Keratinocyte (primary cell): ENCODE results near the gene ATP8A2. TPM values are rescaled to one million over a fixed set of nuclear protein-coding genes. Genes with fewer than 3 reads are reported as not detected.

Source experiments
- DNase-seq: peaks from one replicate; pipeline ENCODE4 v3.0.0-alpha.2; 2011; ENCODE audit warnings: low read depth, missing footprints, low spot score
- FAIRE-seq: peaks from 2 replicates; lab custom pipeline; 2011; peaks lifted over from hg19 to GRCh38; lab: Jason Lieb, UNC
- H2AFZ ChIP-seq: 2 replicates; pipeline ENCODE4 v1.6.0; 2012; ENCODE audit warnings: low read length, control low read depth, inconsistent platforms; ENCODE audit not compliant: control insufficient read depth
- H3K27ac ChIP-seq: 2 replicates; pipeline ENCODE4 v1.5.1; 2011; ENCODE audit warnings: low read length; ENCODE audit not compliant: control insufficient read depth, insufficient read depth
- H3K27me3 ChIP-seq: 3 replicates; pipeline ENCODE4 v1.6.0; 2011; ENCODE audit warnings: low read length; ENCODE audit not compliant: control insufficient read depth, insufficient read depth; ENCODE audit errors: extremely low read depth
- H3K36me3 ChIP-seq, 2 experiments: 2 replicates in 1 of 2; 3 replicates in 1 of 2; pipeline ENCODE4 v1.5.1; 2011; ENCODE audit warnings: low read length in 2 of 2, mild to moderate bottlenecking in 1 of 2; ENCODE audit not compliant: control insufficient read depth in 2 of 2, insufficient read depth in 2 of 2; ENCODE audit errors: extremely low read depth in 1 of 2
- H3K4me1 ChIP-seq: 3 replicates; pipeline ENCODE4 v1.5.1; 2011; ENCODE audit warnings: low read length; ENCODE audit not compliant: control insufficient read depth, insufficient read depth; ENCODE audit errors: extremely low read depth
- H3K4me2 ChIP-seq: 3 replicates; pipeline ENCODE4 v1.6.0; 2011; ENCODE audit warnings: low read depth, low read length; ENCODE audit not compliant: control insufficient read depth, insufficient read depth; ENCODE audit errors: extremely low read depth
- H3K4me3 ChIP-seq, 3 experiments: fragments of 200-600 bp in 1 of 3; sonication (generic) in 1 of 3; 2 replicates in 2 of 3; 3 replicates in 1 of 3; pipeline ENCODE4 v1.5.1; 2011 to 2016; ENCODE audit warnings: low read length in 3 of 3, mild to moderate bottlenecking in 3 of 3, control low read depth in 2 of 3, inconsistent platforms in 1 of 3, low read depth in 1 of 3, mixed read lengths in 1 of 3, mixed run types in 1 of 3, moderate library complexity in 1 of 3; ENCODE audit not compliant: control insufficient read depth in 2 of 3, insufficient read depth in 2 of 3; ENCODE audit errors: extremely low read depth in 1 of 3
- H3K79me2 ChIP-seq: 2 replicates; pipeline ENCODE4 v1.6.0; 2012; ENCODE audit warnings: low read length; ENCODE audit not compliant: control insufficient read depth, insufficient read depth
- H3K9ac ChIP-seq: 3 replicates; pipeline ENCODE4 v1.6.0; 2011; ENCODE audit warnings: low read length; ENCODE audit not compliant: control insufficient read depth, insufficient read depth; ENCODE audit errors: extremely low read depth
- H3K9me1 ChIP-seq: 3 replicates; pipeline ENCODE4 v1.6.0; 2011; ENCODE audit warnings: low read length; ENCODE audit not compliant: control insufficient read depth, insufficient read depth; ENCODE audit errors: extremely low read depth
- H3K9me3 ChIP-seq: 2 replicates; pipeline ENCODE4 v1.5.1; 2012; ENCODE audit warnings: low read depth, low read length; ENCODE audit not compliant: control insufficient read depth
- H4K20me1 ChIP-seq: 3 replicates; pipeline ENCODE4 v1.6.0; 2011; ENCODE audit warnings: low read length; ENCODE audit not compliant: control insufficient read depth, insufficient read depth; ENCODE audit errors: extremely low read depth
- EZH2 ChIP-seq: IDR thresholded peaks from one replicate; pipeline ENCODE4 v1.6.1; 2012; ENCODE audit warnings: inconsistent platforms, mild to moderate bottlenecking, low read length, moderate library complexity
- dilution Hi-C: fragments of 300-500 bp; cut with MboI; formaldehyde crosslinking; loops from one replicate; pipeline ENCODE4 v1.7.0; 2020; ENCODE audit warnings: low sequenced_read_pairs; ENCODE audit not compliant: extremely low pct_ligation_motif_present
- polyA plus RNA-seq, 5 experiments: library from polyadenylated mRNA; depleted of rRNA in 3 of 5; stranded (reverse) in 3 of 5; stranded (forward) in 1 of 5; unstranded in 1 of 5; fragments of >200 nt; gene quantifications; 1 replicate in 1 of 5; 2 replicates in 3 of 5; 3 replicates in 1 of 5; pipeline versions ENCODE4 v1.2.1 to v1.2.3, GENCODE V29; 2011 to 2012; ENCODE audit warnings: missing spikeins in 2 of 5, low read depth in 1 of 5, low replicate concordance in 1 of 5
- TF ChIP-seq, protein P1 (sequence below), 3 experiments: IDR thresholded peaks in 1 of 3; conservative IDR thresholded peaks in 1 of 3; optimal IDR thresholded peaks in 1 of 3; 2 replicates in 2 of 3; 3 replicates in 1 of 3; pipeline versions ENCODE3 to v1.5.1; 2011; ENCODE audit warnings: low read length in 3 of 3, mild to moderate bottlenecking in 3 of 3, moderate library complexity in 2 of 3, control low read depth in 1 of 3, inconsistent platforms in 1 of 3; ENCODE audit not compliant: insufficient read depth in 2 of 3; ENCODE audit errors: extremely low read depth in 1 of 3

Gene ATP8A2
- polyA plus RNA-seq, 1 donor (not counting 4 experiments of a cell fraction or from before 2014, with no cell fraction given), result 0.16 TPM

DNA sequence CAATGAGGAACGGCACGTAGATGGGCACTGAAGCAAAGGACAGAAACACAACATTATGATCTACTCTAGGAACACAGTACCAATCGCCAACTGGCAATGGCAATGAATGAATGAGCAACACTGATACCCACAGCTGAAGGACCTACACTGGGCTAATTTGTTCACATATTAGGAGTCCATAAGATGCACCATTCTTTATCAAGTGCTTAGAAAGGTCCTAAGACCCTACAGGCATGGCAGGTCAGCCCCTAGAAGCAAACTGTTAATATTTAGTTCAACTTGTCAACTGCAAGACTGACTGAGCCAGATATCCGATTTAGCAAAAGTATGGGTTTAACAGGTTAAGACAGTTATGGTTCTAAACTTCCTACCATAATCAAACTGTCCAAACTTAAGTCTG lies 675.3 kb downstream of the ATP8A2 start:
- TF ChIP-seq, protein P1, sequence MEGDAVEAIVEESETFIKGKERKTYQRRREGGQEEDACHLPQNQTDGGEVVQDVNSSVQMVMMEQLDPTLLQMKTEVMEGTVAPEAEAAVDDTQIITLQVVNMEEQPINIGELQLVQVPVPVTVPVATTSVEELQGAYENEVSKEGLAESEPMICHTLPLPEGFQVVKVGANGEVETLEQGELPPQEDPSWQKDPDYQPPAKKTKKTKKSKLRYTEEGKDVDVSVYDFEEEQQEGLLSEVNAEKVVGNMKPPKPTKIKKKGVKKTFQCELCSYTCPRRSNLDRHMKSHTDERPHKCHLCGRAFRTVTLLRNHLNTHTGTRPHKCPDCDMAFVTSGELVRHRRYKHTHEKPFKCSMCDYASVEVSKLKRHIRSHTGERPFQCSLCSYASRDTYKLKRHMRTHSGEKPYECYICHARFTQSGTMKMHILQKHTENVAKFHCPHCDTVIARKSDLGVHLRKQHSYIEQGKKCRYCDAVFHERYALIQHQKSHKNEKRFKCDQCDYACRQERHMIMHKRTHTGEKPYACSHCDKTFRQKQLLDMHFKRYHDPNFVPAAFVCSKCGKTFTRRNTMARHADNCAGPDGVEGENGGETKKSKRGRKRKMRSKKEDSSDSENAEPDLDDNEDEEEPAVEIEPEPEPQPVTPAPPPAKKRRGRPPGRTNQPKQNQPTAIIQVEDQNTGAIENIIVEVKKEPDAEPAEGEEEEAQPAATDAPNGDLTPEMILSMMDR (optimal IDR thresholded peaks at IDR 0.05 in 1 of 3, IDR thresholded peaks at IDR 0.05 in 1 of 3, conservative IDR thresholded peaks at IDR 0.05 in 1 of 3; ENCODE audit: extremely low read depth in 1 of 3, insufficient read depth in 2 of 3, low read length in 3 of 3), result no peak
- TF ChIP-seq EZH2, result no peak
- no peak overlapping the region for H2AFZ ChIP-seq
- dilution Hi-C loops, result no loop called here

DNA sequence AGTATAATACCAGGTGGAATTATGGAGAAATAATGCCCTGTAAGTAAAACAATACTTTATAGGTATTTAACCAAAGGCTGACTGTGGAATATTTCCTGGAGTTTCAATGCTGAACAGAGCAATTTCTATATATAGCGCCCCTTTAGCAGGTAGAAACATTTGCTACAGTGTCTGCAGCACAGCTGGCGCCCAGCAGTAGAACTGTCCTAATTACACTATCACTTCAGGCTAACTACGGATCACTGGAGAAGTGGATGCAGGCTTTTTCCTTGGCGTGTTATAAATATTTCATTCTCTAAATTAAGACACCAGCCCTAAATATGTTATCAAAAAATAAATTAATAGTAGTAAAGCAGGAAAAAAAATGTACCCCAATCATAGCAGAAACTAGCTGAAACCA lies 677.0 kb downstream of the ATP8A2 start:
- no peak overlapping the region for H3K4me3 ChIP-seq

More for the DNA sequence above, 675.3 kb downstream of the ATP8A2 start:
- no peak overlapping the region for H3K4me2 ChIP-seq
- no peaks in the 10 kb centered on the region for H4K20me1 ChIP-seq
- H3K27ac ChIP-seq, result no peak overlapping the region
- H3K79me2 ChIP-seq, result no peaks in the 10 kb centered on the region
- H3K4me3 ChIP-seq, result no peak overlapping the region
- peaks cover 42% of the 10 kb centered on the region for H3K27me3 ChIP-seq
- H3K9me3 ChIP-seq, result no peaks in the 10 kb centered on the region
- H3K9ac ChIP-seq, result no peak overlapping the region
- no peak for FAIRE-seq
- peaks cover 8% of the 10 kb centered on the region for H3K4me1 ChIP-seq
- no peaks in the 10 kb centered on the region for H3K9me1 ChIP-seq
- H3K36me3 ChIP-seq, result no peaks in the 10 kb centered on the region
- DNase-seq, result no peak

More for the DNA sequence above, 677.0 kb downstream of the ATP8A2 start:
- Histone ChIP-seq H3K36me3 (no peaks in the 10 kb centered on the region), H3K9ac (no peak overlapping the region), H4K20me1 (no peaks in the 10 kb centered on the region), H3K27ac (no peak overlapping the region), H3K9me1 (no peaks in the 10 kb centered on the region), H2AFZ (no peak overlapping the region), H3K27me3 (peaks cover 49% of the 10 kb centered on the region), H3K79me2 (no peaks in the 10 kb centered on the region), H3K4me2 (peak overlapping the region; percentile 81), H3K9me3 (no peaks in the 10 kb centered on the region), H3K4me1 (peaks cover 8% of the 10 kb centered on the region)
- dilution Hi-C loops, result no loop called here
- no peak for DNase-seq
- no peak for FAIRE-seq
- TF ChIP-seq EZH2, result no peak
- TF ChIP-seq, protein P1 (optimal IDR thresholded peaks at IDR 0.05 in 1 of 3, IDR thresholded peaks at IDR 0.05 in 1 of 3, conservative IDR thresholded peaks at IDR 0.05 in 1 of 3; ENCODE audit: extremely low read depth in 1 of 3, insufficient read depth in 2 of 3, low read length in 3 of 3), result no peak
